Measurements from ENCODE around the gene KRT78.

KRT78 gene

DNA sequence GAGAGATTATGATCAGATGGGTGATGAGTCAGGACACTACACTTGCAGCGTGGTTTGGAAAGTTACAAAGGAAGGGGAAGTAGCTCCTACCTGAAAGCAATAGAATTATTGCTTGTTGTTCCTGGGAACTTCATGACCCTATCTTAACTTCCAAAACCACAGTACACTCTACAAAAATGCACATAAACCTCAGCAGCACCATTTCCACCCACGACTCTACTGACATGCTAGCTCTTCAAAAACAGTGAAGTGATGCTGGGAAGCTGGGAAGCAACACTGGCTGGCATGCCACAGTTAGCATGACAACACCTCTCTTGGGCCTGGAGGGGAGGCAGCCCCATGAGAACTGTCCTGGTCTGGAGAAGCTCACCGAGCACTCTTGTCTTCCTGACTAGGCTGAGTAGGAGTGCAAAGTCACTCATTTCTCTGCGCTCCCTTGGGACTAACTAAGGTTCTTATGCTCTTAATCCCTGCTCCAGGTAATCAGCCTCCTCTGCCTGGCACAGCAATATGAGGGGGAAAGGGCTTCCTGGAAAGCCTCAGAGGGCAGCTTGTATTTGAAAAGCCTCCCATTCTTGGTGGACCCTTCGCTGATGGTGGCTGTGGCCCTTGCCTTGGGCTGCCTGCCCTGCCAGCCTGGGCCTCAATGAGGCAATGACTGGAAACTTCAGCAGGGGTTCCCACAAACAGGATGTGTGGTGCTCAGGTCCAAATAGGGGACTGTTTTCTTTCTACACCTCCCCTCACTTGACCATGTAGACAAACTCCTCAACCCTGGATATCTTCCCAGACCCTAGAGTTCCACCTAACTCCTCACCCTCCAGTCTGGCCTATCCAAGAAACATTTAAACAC, 54.1 kb downstream of the KRT78 start:
- no peak for DNase-seq (ENCODE audit: low read depth)
- TF ChIP-seq, protein P1, sequence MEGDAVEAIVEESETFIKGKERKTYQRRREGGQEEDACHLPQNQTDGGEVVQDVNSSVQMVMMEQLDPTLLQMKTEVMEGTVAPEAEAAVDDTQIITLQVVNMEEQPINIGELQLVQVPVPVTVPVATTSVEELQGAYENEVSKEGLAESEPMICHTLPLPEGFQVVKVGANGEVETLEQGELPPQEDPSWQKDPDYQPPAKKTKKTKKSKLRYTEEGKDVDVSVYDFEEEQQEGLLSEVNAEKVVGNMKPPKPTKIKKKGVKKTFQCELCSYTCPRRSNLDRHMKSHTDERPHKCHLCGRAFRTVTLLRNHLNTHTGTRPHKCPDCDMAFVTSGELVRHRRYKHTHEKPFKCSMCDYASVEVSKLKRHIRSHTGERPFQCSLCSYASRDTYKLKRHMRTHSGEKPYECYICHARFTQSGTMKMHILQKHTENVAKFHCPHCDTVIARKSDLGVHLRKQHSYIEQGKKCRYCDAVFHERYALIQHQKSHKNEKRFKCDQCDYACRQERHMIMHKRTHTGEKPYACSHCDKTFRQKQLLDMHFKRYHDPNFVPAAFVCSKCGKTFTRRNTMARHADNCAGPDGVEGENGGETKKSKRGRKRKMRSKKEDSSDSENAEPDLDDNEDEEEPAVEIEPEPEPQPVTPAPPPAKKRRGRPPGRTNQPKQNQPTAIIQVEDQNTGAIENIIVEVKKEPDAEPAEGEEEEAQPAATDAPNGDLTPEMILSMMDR (IDR thresholded peaks at IDR 0.05; ENCODE audit: low read depth, low read length, missing control alignments): no peak
- no peak overlapping the region for H3K4me3 ChIP-seq (ENCODE audit: low read depth, low read length)

DNA sequence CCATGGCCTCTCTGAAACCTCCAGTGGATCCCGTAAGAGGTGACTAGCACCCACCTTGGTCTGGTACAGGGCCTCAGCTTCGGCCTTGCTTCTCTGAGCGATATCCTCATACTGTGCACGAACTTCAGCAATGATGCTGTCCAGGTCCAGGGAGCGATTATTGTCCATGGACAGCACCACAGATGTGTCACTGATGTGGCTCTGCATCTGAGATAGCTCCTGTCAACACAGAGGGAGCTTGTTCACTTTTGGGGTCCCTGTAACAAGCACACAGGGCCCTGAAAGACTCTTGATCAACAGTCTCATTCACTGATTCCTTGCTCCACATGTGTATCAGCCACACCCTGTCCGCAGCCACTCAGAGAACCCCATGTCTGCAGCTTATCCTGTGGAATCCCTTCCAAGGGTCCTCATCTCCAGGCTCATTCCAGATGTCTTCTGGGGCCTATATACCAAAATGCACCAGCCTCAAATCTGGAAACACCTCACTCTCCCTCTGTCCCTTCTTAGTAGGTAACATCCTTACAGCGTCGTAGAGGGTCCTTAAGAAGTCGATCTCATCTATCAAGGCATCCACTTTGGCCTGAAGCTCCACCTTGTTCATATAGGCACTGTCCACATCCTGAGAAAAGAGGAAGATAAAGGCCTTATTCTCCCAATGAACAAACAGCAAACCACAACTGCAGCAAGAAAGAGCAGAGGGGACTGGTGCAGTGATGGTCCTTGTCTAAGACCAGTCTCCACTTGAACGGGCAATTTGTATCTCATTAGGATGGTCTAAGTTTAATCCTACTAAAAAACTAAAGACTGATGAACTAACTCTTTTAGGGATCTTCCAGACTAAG, 56.4 kb downstream of the KRT78 start:
- H3K4me3 ChIP-seq (ENCODE audit: low read depth, low read length): no peak overlapping the region
- TF ChIP-seq, protein P1 (IDR thresholded peaks at IDR 0.05; ENCODE audit: low read depth, low read length, missing control alignments): no peak
- no peak for DNase-seq (ENCODE audit: low read depth)

DNA sequence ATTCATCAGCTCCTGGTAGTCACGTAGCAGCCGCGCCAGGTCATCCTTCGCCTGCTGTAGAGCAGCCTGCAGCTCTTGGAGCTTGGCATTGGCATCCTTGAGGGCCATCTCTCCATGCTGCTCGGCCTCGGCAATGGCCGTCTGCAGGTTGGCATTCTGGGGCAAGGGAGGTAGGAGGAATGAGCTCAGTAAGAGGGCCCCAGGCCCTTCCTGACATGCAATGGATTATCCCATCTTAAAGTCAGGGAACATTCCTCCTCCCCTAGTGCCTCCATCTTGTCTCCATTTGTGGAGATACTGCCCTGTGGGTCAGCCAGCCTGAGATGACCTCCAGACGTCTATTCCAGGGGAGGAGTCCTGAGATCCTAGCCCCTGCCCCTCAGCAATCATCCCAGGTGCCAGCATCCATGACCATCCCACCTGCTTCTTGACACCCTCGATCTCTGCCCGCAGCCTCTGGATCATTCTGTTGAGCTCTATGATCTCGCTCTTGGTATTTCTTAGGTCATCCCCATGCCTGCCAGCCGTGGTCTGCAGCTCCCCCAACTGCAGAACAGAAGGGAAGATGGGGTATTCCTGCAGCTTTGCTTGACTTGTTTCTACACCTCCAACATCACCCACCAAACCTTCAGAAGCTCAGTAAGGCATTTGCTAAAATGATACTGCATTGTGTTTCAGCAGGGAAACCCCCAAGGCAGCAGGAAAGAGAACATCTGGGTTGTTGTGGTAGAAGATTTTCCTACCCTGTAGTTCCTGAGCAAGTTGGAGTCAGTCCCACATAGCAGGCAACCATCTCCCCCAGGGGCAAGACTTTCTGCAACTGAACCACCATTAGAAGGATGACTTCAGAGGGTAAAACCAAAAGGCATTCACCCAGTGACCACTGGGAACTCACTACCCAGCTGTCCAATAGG, 57.3 kb downstream of the KRT78 start:
- TF ChIP-seq, protein P1 (IDR thresholded peaks at IDR 0.05; ENCODE audit: low read depth, low read length, missing control alignments): no peak
- H3K4me3 ChIP-seq (ENCODE audit: low read depth, low read length): no peak overlapping the region

DNA sequence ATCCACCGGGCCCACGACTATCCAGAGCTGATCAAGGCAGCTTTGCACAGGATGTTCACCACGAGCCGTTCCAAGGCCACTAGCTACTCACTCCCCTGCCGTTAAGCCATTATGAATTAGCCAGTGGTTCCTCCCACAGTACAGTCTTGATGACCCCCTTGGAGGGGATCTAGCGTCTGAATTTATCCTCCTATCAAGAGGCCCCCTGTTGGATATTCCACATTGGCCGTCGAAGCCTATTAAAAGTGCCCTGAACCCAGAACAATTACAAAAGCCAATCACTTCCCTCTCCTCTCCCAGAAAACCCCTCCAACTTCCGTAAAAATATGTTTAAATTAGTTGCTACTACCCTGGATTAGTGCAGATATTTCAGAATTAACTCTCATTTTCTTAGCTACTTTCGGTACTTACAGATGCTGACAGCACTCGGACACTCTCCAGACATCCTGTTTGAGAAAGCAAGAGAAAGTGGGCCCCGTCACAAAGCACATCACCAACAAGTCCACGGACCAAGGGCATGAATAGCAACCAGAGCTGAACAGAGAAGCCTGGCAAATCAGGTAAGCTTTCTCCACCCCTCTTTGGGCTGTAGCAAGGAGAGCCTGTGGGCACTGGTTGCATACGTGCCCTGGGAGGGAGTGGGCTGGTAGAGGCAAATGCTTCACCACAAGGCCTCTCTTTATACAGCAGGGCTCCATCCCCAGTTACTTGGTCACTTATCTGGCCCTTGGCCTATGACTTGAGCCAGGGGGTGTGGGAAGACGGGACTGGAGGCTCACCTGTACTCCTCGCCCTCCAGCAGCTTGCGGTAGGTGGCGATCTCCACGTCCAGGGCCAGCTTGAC, 58.1 kb downstream of the KRT78 start:
- H3K4me3 ChIP-seq (ENCODE audit: low read depth, low read length): no peak overlapping the region
- TF ChIP-seq, protein P1 (IDR thresholded peaks at IDR 0.05; ENCODE audit: low read depth, low read length, missing control alignments): no peak
- no peak for DNase-seq (ENCODE audit: low read depth)

More for the DNA sequence above, 57.3 kb downstream of the KRT78 start:
- DNase-seq (ENCODE audit: low read depth): no peak

DNA sequence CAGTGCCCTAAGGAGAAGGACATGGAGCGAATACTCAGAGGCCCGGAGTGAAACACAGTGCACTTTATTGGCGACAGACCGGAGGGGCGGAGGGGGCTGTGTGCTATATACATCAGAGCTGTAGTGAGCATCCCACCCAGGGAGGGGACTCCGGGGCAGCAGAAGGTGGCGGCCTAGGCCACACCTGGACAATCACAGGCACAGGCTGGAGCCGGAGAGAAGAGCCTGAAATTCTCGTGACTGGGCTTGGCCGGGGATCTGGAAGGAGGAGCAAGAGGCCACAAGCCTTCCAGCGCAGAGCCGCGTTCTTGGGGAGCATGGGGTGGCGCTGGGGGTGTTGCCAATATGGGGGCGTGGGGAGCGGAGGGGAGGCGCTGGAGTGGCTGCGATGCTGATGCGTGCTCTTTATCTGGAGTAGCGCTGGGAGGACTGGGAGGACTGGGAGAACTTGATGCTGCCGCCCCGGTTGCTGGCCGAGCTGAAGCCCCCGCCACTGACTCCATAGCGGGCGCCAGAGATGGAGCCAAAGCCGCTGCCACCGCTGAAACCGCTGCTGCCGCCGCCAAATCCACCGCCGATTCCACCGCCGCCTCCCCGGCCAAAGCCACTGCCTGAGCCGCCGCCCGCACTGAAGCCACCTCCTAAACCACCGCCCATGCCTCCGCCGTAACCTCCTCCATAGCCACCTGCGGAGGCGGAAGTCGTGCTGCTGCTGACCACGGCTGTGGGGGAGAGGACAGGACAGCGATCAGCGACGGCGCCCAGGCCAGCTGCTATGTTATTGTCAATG, 59.0 kb downstream of the KRT78 start:
- DNase-seq (ENCODE audit: low read depth): no peak
- TF ChIP-seq, protein P1 (IDR thresholded peaks at IDR 0.05; ENCODE audit: low read depth, low read length, missing control alignments): no peak
- H3K4me3 ChIP-seq (ENCODE audit: low read depth, low read length): no peak overlapping the region

Measured in GM12864 (cell line).